ENCODE results near the gene TBC1D8. TPM values are rescaled to one million over a fixed set of nuclear protein-coding genes. Genes with fewer than 3 reads are reported as not detected.

The TBC1D8 gene
- total RNA-seq, 1 donor: 13.4 TPM

- peak overlapping the region; percentile 13 for H3K4me3 ChIP-seq (ENCODE audit: low read depth, low read length)
- no peak for DNase-seq (ENCODE audit: low read depth)
- no peak for TF ChIP-seq CTCF (IDR thresholded peaks at IDR 0.05; ENCODE audit: insufficient read depth, low read depth, low read length)
Measured at GRCh38 chr2:101004620-101005325, 146.4 kb downstream of the TBC1D8 start.

GRCh38 chr2:101003278-101003775, 147.9 kb downstream of the TBC1D8 start:
- TF ChIP-seq CTCF (IDR thresholded peaks at IDR 0.05; ENCODE audit: insufficient read depth, low read depth, low read length): no peak
- DNase-seq (ENCODE audit: low read depth): peak; percentile 28

GRCh38 chr2:101002562-101003277, 148.5 kb downstream of the TBC1D8 start:
- peak; percentile 24 for DNase-seq (ENCODE audit: low read depth)
- no peak for TF ChIP-seq CTCF (IDR thresholded peaks at IDR 0.05; ENCODE audit: insufficient read depth, low read depth, low read length)
- H3K4me3 ChIP-seq (ENCODE audit: low read depth, low read length): peak overlapping the region; percentile 92

More at GRCh38 chr2:101003278-101003775, 147.9 kb downstream of the TBC1D8 start:
- H3K4me3 ChIP-seq (ENCODE audit: low read depth, low read length): peak overlapping the region; percentile 92

- TF ChIP-seq CTCF (IDR thresholded peaks at IDR 0.05; ENCODE audit: insufficient read depth, low read depth, low read length): no peak
- DNase-seq (ENCODE audit: low read depth): peak; percentile 97
- H3K4me3 ChIP-seq (ENCODE audit: low read depth, low read length): peak within 1 kb of the TSS; percentile 92
Measured at GRCh38 chr2:101001691-101002561, 149.3 kb downstream of the TBC1D8 start, which contains the start of gene RPL31. RPL31 (plus strand) TSS chr2:101002289; CDS start chr2:101002702, 413 bp downstream.

- no peak overlapping the region for H3K4me3 ChIP-seq (ENCODE audit: low read depth, low read length)
- TF ChIP-seq CTCF (IDR thresholded peaks at IDR 0.05; ENCODE audit: insufficient read depth, low read depth, low read length): no peak
- no peak for DNase-seq (ENCODE audit: low read depth)
Measured at GRCh38 chr2:100999995-101000394, 151.2 kb downstream of the TBC1D8 start.

- TF ChIP-seq CTCF (IDR thresholded peaks at IDR 0.05; ENCODE audit: insufficient read depth, low read depth, low read length): no peak
- H3K4me3 ChIP-seq (ENCODE audit: low read depth, low read length): no peak overlapping the region
- DNase-seq (ENCODE audit: low read depth): peak; percentile 76
Measured at GRCh38 chr2:100998235-100998573, 153.0 kb downstream of the TBC1D8 start.
